ENCODE data around the gene TSHZ1.

- TF ChIP-seq POLR2A (IDR thresholded peaks at IDR 0.05): no peak
- peak in 1 of 5 experiments; percentile 14 for TF ChIP-seq CTCF (IDR thresholded peaks at IDR 0.05)
Observed at GRCh38 chr18:75161256-75162028, 49.2 kb upstream of the TSHZ1 start.
